ENCODE measurements around the gene CALB2. TPM values are rescaled to one million over a fixed set of nuclear protein-coding genes. Genes with fewer than 3 reads are reported as not detected.

CALB2 gene
- total and polyA plus RNA-seq, 2 of the 13 experiments (the other 11 are each of a cell fraction or from before 2014, with no cell fraction given) = 0.37 to 0.40 TPM

DNA sequence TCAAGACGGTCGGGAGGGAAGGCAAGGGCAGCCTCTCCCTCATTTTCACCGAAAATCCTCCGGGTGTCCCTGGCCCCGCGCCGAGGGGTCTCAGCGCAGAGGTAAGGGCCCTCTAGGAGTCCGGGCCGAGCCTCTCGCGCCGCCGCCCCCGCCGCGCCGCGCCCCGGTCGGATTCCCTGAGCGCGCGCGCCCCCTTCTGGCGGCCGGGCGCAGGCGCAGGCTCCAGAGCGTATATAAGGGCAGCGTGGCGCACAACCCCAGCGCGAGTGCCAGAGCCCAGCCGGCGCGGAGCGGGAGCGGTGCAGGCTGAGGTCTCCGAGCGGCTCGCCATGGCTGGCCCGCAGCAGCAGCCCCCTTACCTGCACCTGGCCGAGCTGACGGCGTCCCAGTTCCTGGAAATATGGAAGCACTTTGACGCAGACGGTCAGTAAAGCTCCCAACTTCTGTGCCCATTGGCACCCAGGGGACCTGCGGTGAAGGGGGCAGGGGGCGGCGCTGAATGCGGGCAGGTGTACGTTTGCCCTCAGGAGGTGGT is at the start of gene CALB2 (continued):
- TF ChIP-seq, protein P1, sequence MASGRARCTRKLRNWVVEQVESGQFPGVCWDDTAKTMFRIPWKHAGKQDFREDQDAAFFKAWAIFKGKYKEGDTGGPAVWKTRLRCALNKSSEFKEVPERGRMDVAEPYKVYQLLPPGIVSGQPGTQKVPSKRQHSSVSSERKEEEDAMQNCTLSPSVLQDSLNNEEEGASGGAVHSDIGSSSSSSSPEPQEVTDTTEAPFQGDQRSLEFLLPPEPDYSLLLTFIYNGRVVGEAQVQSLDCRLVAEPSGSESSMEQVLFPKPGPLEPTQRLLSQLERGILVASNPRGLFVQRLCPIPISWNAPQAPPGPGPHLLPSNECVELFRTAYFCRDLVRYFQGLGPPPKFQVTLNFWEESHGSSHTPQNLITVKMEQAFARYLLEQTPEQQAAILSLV (CRISPR knock-in tag; IDR thresholded peaks at IDR 0.05; ENCODE audit: borderline replicate concordance) = peak; percentile 29; the same call in 1 of the 2 replicates
- TF ChIP-seq UBTF (CRISPR knock-in tag; IDR thresholded peaks at IDR 0.05) = peak; percentile 51; the same call in 1 of the 2 replicates
- TF ChIP-seq SNAPC2 (CRISPR knock-in tag; IDR thresholded peaks at IDR 0.05) = no peak
- TF ChIP-seq, protein P2, sequence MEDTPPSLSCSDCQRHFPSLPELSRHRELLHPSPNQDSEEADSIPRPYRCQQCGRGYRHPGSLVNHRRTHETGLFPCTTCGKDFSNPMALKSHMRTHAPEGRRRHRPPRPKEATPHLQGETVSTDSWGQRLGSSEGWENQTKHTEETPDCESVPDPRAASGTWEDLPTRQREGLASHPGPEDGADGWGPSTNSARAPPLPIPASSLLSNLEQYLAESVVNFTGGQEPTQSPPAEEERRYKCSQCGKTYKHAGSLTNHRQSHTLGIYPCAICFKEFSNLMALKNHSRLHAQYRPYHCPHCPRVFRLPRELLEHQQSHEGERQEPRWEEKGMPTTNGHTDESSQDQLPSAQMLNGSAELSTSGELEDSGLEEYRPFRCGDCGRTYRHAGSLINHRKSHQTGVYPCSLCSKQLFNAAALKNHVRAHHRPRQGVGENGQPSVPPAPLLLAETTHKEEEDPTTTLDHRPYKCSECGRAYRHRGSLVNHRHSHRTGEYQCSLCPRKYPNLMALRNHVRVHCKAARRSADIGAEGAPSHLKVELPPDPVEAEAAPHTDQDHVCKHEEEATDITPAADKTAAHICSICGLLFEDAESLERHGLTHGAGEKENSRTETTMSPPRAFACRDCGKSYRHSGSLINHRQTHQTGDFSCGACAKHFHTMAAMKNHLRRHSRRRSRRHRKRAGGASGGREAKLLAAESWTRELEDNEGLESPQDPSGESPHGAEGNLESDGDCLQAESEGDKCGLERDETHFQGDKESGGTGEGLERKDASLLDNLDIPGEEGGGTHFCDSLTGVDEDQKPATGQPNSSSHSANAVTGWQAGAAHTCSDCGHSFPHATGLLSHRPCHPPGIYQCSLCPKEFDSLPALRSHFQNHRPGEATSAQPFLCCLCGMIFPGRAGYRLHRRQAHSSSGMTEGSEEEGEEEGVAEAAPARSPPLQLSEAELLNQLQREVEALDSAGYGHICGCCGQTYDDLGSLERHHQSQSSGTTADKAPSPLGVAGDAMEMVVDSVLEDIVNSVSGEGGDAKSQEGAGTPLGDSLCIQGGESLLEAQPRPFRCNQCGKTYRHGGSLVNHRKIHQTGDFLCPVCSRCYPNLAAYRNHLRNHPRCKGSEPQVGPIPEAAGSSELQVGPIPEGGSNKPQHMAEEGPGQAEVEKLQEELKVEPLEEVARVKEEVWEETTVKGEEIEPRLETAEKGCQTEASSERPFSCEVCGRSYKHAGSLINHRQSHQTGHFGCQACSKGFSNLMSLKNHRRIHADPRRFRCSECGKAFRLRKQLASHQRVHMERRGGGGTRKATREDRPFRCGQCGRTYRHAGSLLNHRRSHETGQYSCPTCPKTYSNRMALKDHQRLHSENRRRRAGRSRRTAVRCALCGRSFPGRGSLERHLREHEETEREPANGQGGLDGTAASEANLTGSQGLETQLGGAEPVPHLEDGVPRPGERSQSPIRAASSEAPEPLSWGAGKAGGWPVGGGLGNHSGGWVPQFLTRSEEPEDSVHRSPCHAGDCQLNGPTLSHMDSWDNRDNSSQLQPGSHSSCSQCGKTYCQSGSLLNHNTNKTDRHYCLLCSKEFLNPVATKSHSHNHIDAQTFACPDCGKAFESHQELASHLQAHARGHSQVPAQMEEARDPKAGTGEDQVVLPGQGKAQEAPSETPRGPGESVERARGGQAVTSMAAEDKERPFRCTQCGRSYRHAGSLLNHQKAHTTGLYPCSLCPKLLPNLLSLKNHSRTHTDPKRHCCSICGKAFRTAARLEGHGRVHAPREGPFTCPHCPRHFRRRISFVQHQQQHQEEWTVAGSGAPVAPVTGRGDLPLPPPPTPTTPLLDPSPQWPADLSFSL (CRISPR knock-in tag; IDR thresholded peaks at IDR 0.05) = no peak
- TF ChIP-seq MAX (IDR thresholded peaks at IDR 0.05) = peak; percentile 54; the same call in 1 of the 2 replicates
- TF ChIP-seq KDM6A (CRISPR knock-in tag; IDR thresholded peaks at IDR 0.05; ENCODE audit: low read depth) = no peak
- TF ChIP-seq ZSCAN21 (CRISPR knock-in tag; IDR thresholded peaks at IDR 0.05; ENCODE audit: borderline replicate concordance) = peak; percentile 60; the same call in 1 of the 2 replicates
- TF ChIP-seq ZFY (CRISPR knock-in tag; IDR thresholded peaks at IDR 0.05) = peak; percentile 26; the same call in 1 of the 2 replicates
- 0 out of 2 replicates have a peak, but pooled peaks have one; percentile 25 for TF ChIP-seq THAP11 (CRISPR knock-in tag; IDR thresholded peaks at IDR 0.05)
- TF ChIP-seq, protein P3, sequence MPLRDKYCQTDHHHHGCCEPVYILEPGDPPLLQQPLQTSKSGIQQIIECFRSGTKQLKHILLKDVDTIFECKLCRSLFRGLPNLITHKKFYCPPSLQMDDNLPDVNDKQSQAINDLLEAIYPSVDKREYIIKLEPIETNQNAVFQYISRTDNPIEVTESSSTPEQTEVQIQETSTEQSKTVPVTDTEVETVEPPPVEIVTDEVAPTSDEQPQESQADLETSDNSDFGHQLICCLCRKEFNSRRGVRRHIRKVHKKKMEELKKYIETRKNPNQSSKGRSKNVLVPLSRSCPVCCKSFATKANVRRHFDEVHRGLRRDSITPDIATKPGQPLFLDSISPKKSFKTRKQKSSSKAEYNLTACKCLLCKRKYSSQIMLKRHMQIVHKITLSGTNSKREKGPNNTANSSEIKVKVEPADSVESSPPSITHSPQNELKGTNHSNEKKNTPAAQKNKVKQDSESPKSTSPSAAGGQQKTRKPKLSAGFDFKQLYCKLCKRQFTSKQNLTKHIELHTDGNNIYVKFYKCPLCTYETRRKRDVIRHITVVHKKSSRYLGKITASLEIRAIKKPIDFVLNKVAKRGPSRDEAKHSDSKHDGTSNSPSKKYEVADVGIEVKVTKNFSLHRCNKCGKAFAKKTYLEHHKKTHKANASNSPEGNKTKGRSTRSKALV (CRISPR knock-in tag; IDR thresholded peaks at IDR 0.05) = peak; percentile 86; the same call in 1 of the 2 replicates
- TF ChIP-seq RAD21 (CRISPR knock-in tag; IDR thresholded peaks at IDR 0.05) = peak; percentile 98
- TF ChIP-seq SKI (IDR thresholded peaks at IDR 0.05; ENCODE audit: partially characterized antibody) = peak; percentile 16
- 0 out of 2 replicates have a peak, but pooled peaks have one; percentile 50 for TF ChIP-seq ARNT2 (CRISPR knock-in tag; IDR thresholded peaks at IDR 0.05; ENCODE audit: low read depth)
- TF ChIP-seq ZNF574 (CRISPR knock-in tag; IDR thresholded peaks at IDR 0.05) = peak; percentile 50
